ENCODE results near the gene PTPRN2.
"Not testable (repeated sequence)": the region's sequence is repeated elsewhere in the genome, so short reads cannot be mapped to it uniquely, and the experiment has no call there.

The PTPRN2 gene

GRCh38 chr7:157592636-157593320, 994.8 kb downstream of the PTPRN2 start:
- not testable (repeated sequence) for DNase-seq

- DNase-seq, result no peak
Measured at GRCh38 chr7:157590526-157590925, 997.1 kb downstream of the PTPRN2 start.

- no peak for DNase-seq
Measured at GRCh38 chr7:157589680-157590079, 997.9 kb downstream of the PTPRN2 start.

GRCh38 chr7:157587805-157588560, 999.6 kb downstream of the PTPRN2 start:
- DNase-seq, result peak; percentile 61

GRCh38 chr7:157587051-157587804, 1000.4 kb downstream of the PTPRN2 start:
- no peak for DNase-seq

- no peak for DNase-seq
Measured at GRCh38 chr7:157586426-157586955, 1001.1 kb downstream of the PTPRN2 start.

GRCh38 chr7:157585113-157585861, 1002.3 kb downstream of the PTPRN2 start:
- no peak for DNase-seq

GRCh38 chr7:157584420-157584819, 1003.2 kb downstream of the PTPRN2 start:
- no peak for DNase-seq

GRCh38 chr7:157581740-157582139, 1005.9 kb downstream of the PTPRN2 start:
- DNase-seq, result no peak

GRCh38 chr7:157580324-157580723, 1007.3 kb downstream of the PTPRN2 start:
- DNase-seq, result no peak

- no peak for DNase-seq
Measured at GRCh38 chr7:157579425-157579824, 1008.2 kb downstream of the PTPRN2 start.

- no peak for DNase-seq
Measured at GRCh38 chr7:157577796-157578339, 1009.8 kb downstream of the PTPRN2 start.

GRCh38 chr7:157577061-157577460, 1010.6 kb downstream of the PTPRN2 start:
- no peak for DNase-seq

GRCh38 chr7:157576415-157576814, 1011.2 kb downstream of the PTPRN2 start:
- DNase-seq, result no peak

GRCh38 chr7:157575777-157576176, 1011.8 kb downstream of the PTPRN2 start:
- DNase-seq, result no peak

- no peak for DNase-seq
Measured at GRCh38 chr7:157574914-157575586, 1012.6 kb downstream of the PTPRN2 start.

- DNase-seq, result no peak
Measured at GRCh38 chr7:157574120-157574825, 1013.4 kb downstream of the PTPRN2 start.

GRCh38 chr7:157573244-157573643, 1014.4 kb downstream of the PTPRN2 start:
- no peak for DNase-seq

- DNase-seq, result no peak
Measured at GRCh38 chr7:157572622-157573021, 1015.0 kb downstream of the PTPRN2 start.

GRCh38 chr7:157570531-157571200, 1017.0 kb downstream of the PTPRN2 start:
- DNase-seq, result no peak

GRCh38 chr7:157569967-157570366, 1017.7 kb downstream of the PTPRN2 start:
- DNase-seq, result no peak

All from NCI-H2171 (cell line).